Trophoblast cell (in vitro differentiated cells and primary cell): ENCODE measurements around the gene DCC.

Source experiments
- DNase-seq, 2 donors: peaks; one replicate each; pipeline ENCODE4 v3.0.0-alpha.2; 2016
- H2AFZ ChIP-seq: 2 replicates; pipeline ENCODE4 v1.6.1; 2013; ENCODE audit warnings: low read length, moderate library complexity, mild to moderate bottlenecking; ENCODE audit not compliant: insufficient read depth, poor library complexity
- H2AK5ac ChIP-seq: 2 replicates; pipeline ENCODE4 v1.6.1; 2013; ENCODE audit warnings: mild to moderate bottlenecking, low read length
- H2BK120ac ChIP-seq: 2 replicates; pipeline ENCODE4 v1.6.1; 2013; ENCODE audit warnings: low read length, mild to moderate bottlenecking, moderate library complexity; ENCODE audit not compliant: insufficient read depth, poor library complexity
- H2BK12ac ChIP-seq: 2 replicates; pipeline ENCODE4 v1.6.1; 2013; ENCODE audit warnings: mild to moderate bottlenecking, low read length, moderate library complexity
- H2BK5ac ChIP-seq: 2 replicates; pipeline ENCODE4 v1.6.1; 2013; ENCODE audit warnings: low read length, low read depth, moderate library complexity, mild to moderate bottlenecking; ENCODE audit not compliant: poor library complexity
- H3K14ac ChIP-seq: 2 replicates; pipeline ENCODE4 v1.6.1; 2013; ENCODE audit warnings: mild to moderate bottlenecking, low read length
- H3K18ac ChIP-seq: 2 replicates; pipeline ENCODE4 v1.6.1; 2013; ENCODE audit warnings: mild to moderate bottlenecking, low read length
- H3K23ac ChIP-seq: 2 replicates; pipeline ENCODE4 v1.6.1; 2013; ENCODE audit warnings: low read length
- H3K27ac ChIP-seq: 2 replicates; pipeline ENCODE4 v1.5.1; 2013; ENCODE audit warnings: low read depth, mild to moderate bottlenecking, inconsistent platforms, low read length, moderate library complexity
- H3K27me3 ChIP-seq: 2 replicates; pipeline ENCODE4 v1.6.1; 2013; ENCODE audit warnings: inconsistent platforms, mild to moderate bottlenecking, low read length, moderate library complexity; ENCODE audit not compliant: insufficient read depth
- H3K36me3 ChIP-seq, 2 experiments: 1 replicate in 1 of 2; 2 replicates in 1 of 2; pipeline ENCODE4 v1.6.1; 2013; ENCODE audit warnings: low read length in 2 of 2, mild to moderate bottlenecking in 2 of 2, moderate library complexity in 1 of 2; ENCODE audit not compliant: insufficient read depth in 2 of 2, control insufficient read depth in 1 of 2
- H3K4ac ChIP-seq: 2 replicates; pipeline ENCODE4 v1.6.1; 2013; ENCODE audit warnings: low read depth, mild to moderate bottlenecking, low read length, moderate library complexity
- H3K4me1 ChIP-seq, 2 experiments: 1 replicate in 1 of 2; 2 replicates in 1 of 2; pipeline ENCODE4 v1.6.1; 2013; ENCODE audit warnings: low read length in 2 of 2, mild to moderate bottlenecking in 2 of 2, moderate library complexity in 1 of 2; ENCODE audit not compliant: insufficient read depth in 2 of 2, control insufficient read depth in 1 of 2
- H3K4me2 ChIP-seq: 2 replicates; pipeline ENCODE4 v1.6.1; 2013; ENCODE audit warnings: inconsistent platforms, mild to moderate bottlenecking, low read length, moderate library complexity
- H3K4me3 ChIP-seq: 2 replicates; pipeline ENCODE4 v1.5.1; 2013; ENCODE audit warnings: mild to moderate bottlenecking, low read depth, low read length, inconsistent platforms
- H3K79me1 ChIP-seq: one replicate; pipeline ENCODE4 v1.6.1; 2013; ENCODE audit warnings: low read length
- H3K79me2 ChIP-seq: 2 replicates; pipeline ENCODE4 v1.6.1; 2013; ENCODE audit warnings: low read length, mild to moderate bottlenecking; ENCODE audit not compliant: control insufficient read depth, insufficient read depth, poor library complexity
- H3K9ac ChIP-seq: 2 replicates; pipeline ENCODE4 v1.6.1; 2013; ENCODE audit warnings: mild to moderate bottlenecking, low read length
- H3K9me3 ChIP-seq: 2 replicates; pipeline ENCODE4 v1.6.1; 2013; ENCODE audit warnings: low read depth, mild to moderate bottlenecking, control low read depth, inconsistent platforms, low read length; ENCODE audit not compliant: insufficient read depth
- H4K12ac ChIP-seq: 2 replicates; pipeline ENCODE4 v1.6.1; 2013; ENCODE audit warnings: low read depth, mild to moderate bottlenecking, low read length, moderate library complexity
- H4K8ac ChIP-seq: 2 replicates; pipeline ENCODE4 v1.6.1; 2013; ENCODE audit warnings: low read depth, mild to moderate bottlenecking, low read length, moderate library complexity
- H4K91ac ChIP-seq: one replicate; pipeline ENCODE4 v1.6.1; 2013; ENCODE audit warnings: low read depth, mild to moderate bottlenecking, low read length, moderate library complexity
- WGBS: extraction: QIAGEN DNeasy Blood & Tissue Kit; methylation state at CpG from one replicate; pipeline ENCODE4 v1.1.7; 2013; ENCODE audit warnings: missing lambda C conversion rate; ENCODE audit not compliant: insufficient read length, insufficient coverage; ENCODE audit errors: extremely low coverage; 5-methylcytosine and 5-hydroxymethylcytosine counted together

Gene DCC

DNA sequence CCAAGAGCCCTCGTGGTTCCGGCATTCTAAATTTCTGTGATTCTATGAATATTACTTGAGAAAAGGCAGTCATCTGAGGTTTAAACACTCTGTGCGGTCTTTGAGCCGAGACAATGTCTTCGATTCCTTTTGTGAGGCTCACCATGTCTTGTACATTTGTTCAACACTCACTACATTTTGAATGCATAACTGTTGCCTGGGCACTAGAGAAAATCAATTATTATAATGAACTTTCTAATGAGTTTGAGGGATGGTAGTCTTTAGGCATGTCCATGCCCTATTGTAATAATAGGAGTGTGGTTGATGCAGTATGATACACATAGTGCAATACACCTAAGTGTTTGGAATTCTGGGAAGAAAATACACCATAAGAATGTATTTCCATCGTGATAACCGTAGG is 1181.1 kb downstream of the DCC start:
- DNase-seq: no peak

DNA sequence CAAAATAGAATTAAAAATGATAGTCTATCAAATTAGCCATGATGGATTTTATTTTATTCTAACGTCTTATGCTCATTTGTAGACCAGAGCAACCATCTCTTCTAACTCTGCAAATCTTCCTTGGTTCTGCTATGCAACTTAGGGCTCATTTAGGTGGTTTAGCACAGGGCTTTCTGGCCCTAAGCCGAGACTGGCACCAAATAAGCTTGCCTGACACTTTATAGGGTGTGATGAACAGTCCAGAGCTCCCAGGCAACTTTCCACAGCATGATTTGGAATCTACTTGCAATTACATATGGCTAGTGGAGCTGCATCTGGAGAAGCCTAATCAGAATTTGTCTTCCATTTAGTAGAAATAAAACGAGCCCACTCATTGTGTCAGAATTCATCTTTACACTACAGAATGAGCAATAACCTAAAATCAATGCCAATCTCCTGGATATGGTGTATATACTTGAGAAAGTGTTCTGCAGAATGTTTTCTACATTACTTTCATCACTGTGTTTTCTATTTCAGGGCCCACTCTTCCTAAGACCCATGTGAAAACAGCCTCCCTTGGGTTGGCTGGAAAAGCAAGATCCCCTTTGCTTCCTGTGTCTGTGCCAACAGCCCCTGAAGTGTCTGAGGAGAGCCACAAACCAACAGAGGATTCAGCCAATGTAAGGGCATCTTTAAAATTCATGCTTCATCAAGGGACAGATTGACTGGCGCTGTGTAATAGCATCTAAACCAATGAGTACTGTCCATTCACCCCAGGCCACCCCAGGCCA is 1186.3 kb downstream of the DCC start:
- Histone ChIP-seq H3K36me3 (no peaks in the 10 kb centered on the region), H2AFZ (no peak overlapping the region), H2BK12ac (no peak overlapping the region), H3K4me2 (no peak overlapping the region), H3K4me3 (no peak overlapping the region), H3K18ac (no peak overlapping the region), H4K91ac (no peak overlapping the region), H4K12ac (no peak overlapping the region), H3K4ac (no peak overlapping the region), H3K14ac (no peak overlapping the region), H2BK5ac (no peak overlapping the region), H3K9me3 (no peaks in the 10 kb centered on the region), H3K79me2 (no peaks in the 10 kb centered on the region), H3K23ac (no peak overlapping the region), H3K9ac (no peak overlapping the region), H3K4me1 (no peaks in the 10 kb centered on the region), H3K79me1 (no peaks in the 10 kb centered on the region), H2AK5ac (no peak overlapping the region), H4K8ac (no peak overlapping the region), H3K27ac (no peak overlapping the region), H3K27me3 (no peaks in the 10 kb centered on the region), H2BK120ac (no peak overlapping the region)
- DNase-seq: no peak
- no CpG with 5 or more reads among the region's 4 CpGs for WGBS

More for the DNA sequence above, 1181.1 kb downstream of the DCC start:
- Histone ChIP-seq H3K4me2 (no peak overlapping the region), H3K4me1 (no peaks in the 10 kb centered on the region), H2AFZ (no peak overlapping the region), H3K36me3 (no peaks in the 10 kb centered on the region), H3K4me3 (no peak overlapping the region), H2BK120ac (no peak overlapping the region), H2AK5ac (no peak overlapping the region), H4K8ac (no peak overlapping the region), H3K4ac (no peak overlapping the region), H2BK12ac (no peak overlapping the region), H4K12ac (no peak overlapping the region), H4K91ac (no peak overlapping the region), H3K27me3 (no peaks in the 10 kb centered on the region), H3K23ac (no peak overlapping the region), H3K9ac (no peak overlapping the region), H3K9me3 (no peaks in the 10 kb centered on the region), H3K14ac (no peak overlapping the region), H2BK5ac (no peak overlapping the region), H3K18ac (no peak overlapping the region), H3K79me2 (no peaks in the 10 kb centered on the region), H3K79me1 (no peaks in the 10 kb centered on the region), H3K27ac (no peak overlapping the region)
- no CpG with 5 or more reads among the region's 7 CpGs for WGBS

DNA sequence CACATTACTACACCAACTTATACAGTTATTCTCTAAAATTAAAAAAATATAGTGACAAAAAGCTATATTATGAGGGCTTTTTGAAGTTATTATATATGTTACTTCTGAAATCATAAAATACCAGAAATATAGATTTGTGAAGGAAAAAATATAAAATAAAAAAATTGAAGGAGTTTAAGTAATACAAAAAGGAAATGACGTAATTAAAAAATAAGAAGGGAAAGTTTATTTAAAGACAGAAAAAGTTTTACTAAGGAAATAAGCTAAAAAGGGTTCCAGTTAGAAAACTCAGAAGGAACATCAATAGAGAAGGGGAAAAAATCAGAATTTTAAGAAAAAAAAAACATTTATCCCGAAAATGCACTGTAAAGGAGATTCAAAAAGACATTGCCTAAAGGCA is 1187.4 kb downstream of the DCC start:
- no peaks in the 10 kb centered on the region for H3K4me1 ChIP-seq
- H3K9ac ChIP-seq: no peak overlapping the region
- no peak overlapping the region for H3K4ac ChIP-seq
- no peak overlapping the region for H4K12ac ChIP-seq
- 100% methylated on average over 1 of the region's 2 CpGs for WGBS
- H3K79me2 ChIP-seq: no peaks in the 10 kb centered on the region
- H3K14ac ChIP-seq: no peak overlapping the region
- no peak overlapping the region for H3K27ac ChIP-seq
- no peaks in the 10 kb centered on the region for H3K79me1 ChIP-seq
- no peak overlapping the region for H3K4me3 ChIP-seq
- no peak overlapping the region for H2BK5ac ChIP-seq
- no peak overlapping the region for H3K4me2 ChIP-seq
- H3K23ac ChIP-seq: no peak overlapping the region
- DNase-seq: no peak
- no peak overlapping the region for H4K8ac ChIP-seq
- no peak overlapping the region for H4K91ac ChIP-seq
- no peaks in the 10 kb centered on the region for H3K27me3 ChIP-seq
- H2AFZ ChIP-seq: no peak overlapping the region
- H2BK12ac ChIP-seq: no peak overlapping the region
- no peak overlapping the region for H2BK120ac ChIP-seq
- H3K36me3 ChIP-seq: no peaks in the 10 kb centered on the region
- H3K9me3 ChIP-seq: no peaks in the 10 kb centered on the region
- H2AK5ac ChIP-seq: no peak overlapping the region
- H3K18ac ChIP-seq: no peak overlapping the region

DNA sequence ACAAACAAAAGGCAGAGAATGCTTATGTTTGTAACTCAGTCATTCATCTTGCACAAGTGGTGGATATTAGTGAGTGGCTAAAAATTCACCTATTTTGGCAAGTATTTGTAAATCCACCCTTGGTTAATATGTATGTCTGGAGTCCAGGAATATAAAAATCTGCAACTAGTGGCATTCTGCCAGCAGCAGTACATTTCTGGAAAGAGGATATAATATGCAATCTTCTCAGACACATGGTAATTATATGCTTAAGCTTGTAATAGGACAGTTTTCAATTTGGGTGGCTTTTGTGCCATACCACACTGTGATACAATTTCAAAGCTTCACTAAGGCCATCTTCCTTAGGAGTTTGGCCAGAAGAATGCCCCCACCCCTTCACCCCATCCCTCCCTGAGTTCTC is 1191.2 kb downstream of the DCC start:
- no peaks in the 10 kb centered on the region for H3K79me2 ChIP-seq
- no peaks in the 10 kb centered on the region for H3K4me1 ChIP-seq
- H3K27me3 ChIP-seq: no peaks in the 10 kb centered on the region
- no peak overlapping the region for H2BK120ac ChIP-seq
- H3K27ac ChIP-seq: no peak overlapping the region
- no peak overlapping the region for H2BK5ac ChIP-seq
- no peaks in the 10 kb centered on the region for H3K9me3 ChIP-seq
- H3K9ac ChIP-seq: no peak overlapping the region
- no peak overlapping the region for H3K18ac ChIP-seq
- H4K8ac ChIP-seq: no peak overlapping the region
- H3K14ac ChIP-seq: no peak overlapping the region
- no peak overlapping the region for H3K4ac ChIP-seq
- no peak overlapping the region for H4K91ac ChIP-seq
- no peak overlapping the region for H3K4me2 ChIP-seq
- no peak overlapping the region for H2AFZ ChIP-seq
- no peak overlapping the region for H2AK5ac ChIP-seq
- H3K79me1 ChIP-seq: no peaks in the 10 kb centered on the region
- H3K36me3 ChIP-seq: no peaks in the 10 kb centered on the region
- DNase-seq: no peak
- H3K4me3 ChIP-seq: no peak overlapping the region
- no peak overlapping the region for H2BK12ac ChIP-seq
- no peak overlapping the region for H3K23ac ChIP-seq
- no peak overlapping the region for H4K12ac ChIP-seq
